Measurements from ENCODE around the gene ADAMTS5. TPM values are rescaled to one million over a fixed set of nuclear protein-coding genes. Genes with fewer than 3 reads are reported as not detected.

ADAMTS5 gene
- total and polyA plus RNA-seq, 2 of the 13 experiments (the other 11 are each of a cell fraction or from before 2014, with no cell fraction given), result not detected

- CTCF ChIA-PET (ENCODE audit: low intra/inter-chr PET ratio, low total read pairs), result no interaction called here
- TF ChIP-seq ZNF34 (CRISPR knock-in tag; IDR thresholded peaks at IDR 0.05; ENCODE audit: borderline replicate concordance) (no peak), HDAC6 (IDR thresholded peaks at IDR 0.05; ENCODE audit: low read depth, low read length) (no peak), SMAD1 (CRISPR knock-in tag; IDR thresholded peaks at IDR 0.05; ENCODE audit: borderline replicate concordance, low read depth) (no peak), TERF1 (CRISPR knock-in tag; IDR thresholded peaks at IDR 0.05) (no peak), CC2D1A (CRISPR knock-in tag; IDR thresholded peaks at IDR 0.05) (no peak), ARID3A (IDR thresholded peaks at IDR 0.05; ENCODE audit: low read depth, low read length) (no peak), PRDM10 (CRISPR knock-in tag; IDR thresholded peaks at IDR 0.05; ENCODE audit: low read depth) (no peak), MYC (CRISPR knock-in tag; IDR thresholded peaks at IDR 0.05; ENCODE audit: borderline replicate concordance) (no peak), NFE2 (CRISPR knock-in tag; IDR thresholded peaks at IDR 0.05) (no peak), THAP11 (CRISPR knock-in tag; IDR thresholded peaks at IDR 0.05) (no peak), ISL2 (CRISPR knock-in tag; IDR thresholded peaks at IDR 0.05) (no peak), MBNL3 (CRISPR knock-in tag; conservative IDR thresholded peaks at IDR 0.05) (no peak)
- TF ChIP-seq, protein P1, sequence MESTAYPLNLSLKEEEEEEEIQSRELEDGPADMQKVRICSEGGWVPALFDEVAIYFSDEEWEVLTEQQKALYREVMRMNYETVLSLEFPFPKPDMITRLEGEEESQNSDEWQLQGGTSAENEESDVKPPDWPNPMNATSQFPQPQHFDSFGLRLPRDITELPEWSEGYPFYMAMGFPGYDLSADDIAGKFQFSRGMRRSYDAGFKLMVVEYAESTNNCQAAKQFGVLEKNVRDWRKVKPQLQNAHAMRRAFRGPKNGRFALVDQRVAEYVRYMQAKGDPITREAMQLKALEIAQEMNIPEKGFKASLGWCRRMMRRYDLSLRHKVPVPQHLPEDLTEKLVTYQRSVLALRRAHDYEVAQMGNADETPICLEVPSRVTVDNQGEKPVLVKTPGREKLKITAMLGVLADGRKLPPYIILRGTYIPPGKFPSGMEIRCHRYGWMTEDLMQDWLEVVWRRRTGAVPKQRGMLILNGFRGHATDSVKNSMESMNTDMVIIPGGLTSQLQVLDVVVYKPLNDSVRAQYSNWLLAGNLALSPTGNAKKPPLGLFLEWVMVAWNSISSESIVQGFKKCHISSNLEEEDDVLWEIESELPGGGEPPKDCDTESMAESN (CRISPR knock-in tag; conservative IDR thresholded peaks at IDR 0.05), result no peak
- TF ChIP-seq, protein P2, sequence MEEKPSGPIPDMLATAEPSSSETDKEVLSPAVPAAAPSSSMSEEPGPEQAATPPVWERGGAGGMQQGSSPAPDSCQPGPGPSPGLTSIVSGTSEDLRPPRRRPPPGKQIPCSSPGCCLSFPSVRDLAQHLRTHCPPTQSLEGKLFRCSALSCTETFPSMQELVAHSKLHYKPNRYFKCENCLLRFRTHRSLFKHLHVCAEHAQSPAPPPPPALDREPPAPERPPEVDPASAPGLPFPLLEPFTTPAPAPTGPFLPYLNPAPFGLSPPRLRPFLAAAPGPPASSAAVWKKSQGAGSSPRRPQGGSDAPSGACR (CRISPR knock-in tag; IDR thresholded peaks at IDR 0.05), result no peak
- TF ChIP-seq, protein P3, sequence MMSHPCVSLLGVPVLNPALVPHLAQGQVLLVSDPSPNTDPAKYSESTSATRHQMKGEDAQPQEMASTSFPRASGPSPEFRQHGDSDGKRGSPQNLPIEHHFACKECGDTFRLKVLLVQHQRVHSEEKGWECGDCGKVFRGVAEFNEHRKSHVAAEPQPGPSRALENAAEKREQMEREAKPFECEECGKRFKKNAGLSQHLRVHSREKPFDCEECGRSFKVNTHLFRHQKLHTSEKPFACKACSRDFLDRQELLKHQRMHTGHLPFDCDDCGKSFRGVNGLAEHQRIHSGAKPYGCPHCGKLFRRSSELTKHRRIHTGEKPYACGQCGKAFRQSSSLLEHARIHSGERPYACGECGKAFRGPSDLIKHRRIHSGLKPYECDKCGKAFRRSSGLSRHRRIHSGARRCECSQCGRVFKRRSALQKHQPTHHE (CRISPR knock-in tag; IDR thresholded peaks at IDR 0.05; ENCODE audit: borderline replicate concordance), result no peak
Observed at GRCh38 chr21:26935977-26936376, 30.9 kb downstream of the ADAMTS5 start.

More at GRCh38 chr21:26935977-26936376, 30.9 kb downstream of the ADAMTS5 start:
- Histone ChIP-seq H3K9ac (ENCODE audit: insufficient read depth, low read depth, low read length) (no peak overlapping the region), H3K9me3 (ENCODE audit: low read length) (peaks cover 75% of the 10 kb centered on the region), H3K4me2 (ENCODE audit: low read depth, low read length) (no peak overlapping the region), H2AFZ (ENCODE audit: low read length) (no peak overlapping the region), H3K79me2 (ENCODE audit: insufficient read depth, low read length) (no peaks in the 10 kb centered on the region), H3K36me3 (replicated peaks in 1 of 2; ENCODE audit: control insufficient read depth in 1 of 2, insufficient read depth in 2 of 2, low read length in 2 of 2) (no peaks in the 10 kb centered on the region), H3K27me3 (ENCODE audit: control insufficient read depth in 1 of 2, insufficient read depth in 2 of 2, low read length in 2 of 2) (no peaks in the 10 kb centered on the region), H3K4me1 (ENCODE audit: insufficient read depth, low read length) (no peaks in the 10 kb centered on the region), H4K20me1 (ENCODE audit: insufficient read depth, low read length) (no peaks in the 10 kb centered on the region), H3K4me3 (replicated peaks in 1 of 3; ENCODE audit: insufficient read depth in 1 of 3, low read depth in 2 of 3, low read length in 3 of 3) (no peak overlapping the region), H3K27ac (ENCODE audit: extremely low read length, insufficient read depth, low read length) (no peak overlapping the region)
- no peak for DNase-seq (ENCODE audit: low spot score)
- intact Hi-C loops (cut with micrococcal nuclease; ENCODE audit: unreplicated experiment) (no loop called here), in situ Hi-C loops (cut with HindIII; ENCODE audit: extremely low pct_ligation_motif_present, low pct_unique_long_range_greater_than_20kb) (no loop called here)
- FAIRE-seq, result no peak
- BruUV-seq (replicated peaks), result no TSS peak
- ATAC-seq, result no peak
- POLR2A ChIA-PET, result no interaction called here

Measured in HepG2 (cell line).